ENCODE data around the gene BOLA3. TPM values are rescaled to one million over a fixed set of nuclear protein-coding genes. Genes with fewer than 3 reads are reported as not detected.

The BOLA3 gene
- total RNA-seq, 4 donors from 2014 or later = 17.7 to 72.6 (median 28.0) TPM

DNA sequence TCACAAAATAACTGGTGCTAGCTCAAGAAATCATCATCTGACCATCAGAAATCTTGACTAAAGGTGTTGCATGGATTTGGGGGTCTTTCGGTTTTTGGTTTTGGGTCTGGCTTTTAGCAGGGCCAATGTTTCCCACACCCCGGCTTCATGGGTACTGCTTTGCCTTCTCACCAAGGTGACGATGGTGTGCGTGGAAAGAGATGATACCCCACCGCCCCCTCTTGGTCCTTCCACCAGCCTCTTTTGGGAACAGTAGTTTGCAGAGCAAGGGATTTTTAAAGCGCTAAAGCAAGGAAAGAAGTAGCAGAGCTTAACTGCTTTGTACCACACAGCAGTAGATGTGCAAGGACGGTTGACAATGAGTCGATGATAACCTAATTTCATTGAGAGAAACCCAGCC is 42.3 kb downstream of the BOLA3 start:
- DNase-seq = no peak
- no peak overlapping the region for H3K27ac ChIP-seq
- TF ChIP-seq, protein P1, sequence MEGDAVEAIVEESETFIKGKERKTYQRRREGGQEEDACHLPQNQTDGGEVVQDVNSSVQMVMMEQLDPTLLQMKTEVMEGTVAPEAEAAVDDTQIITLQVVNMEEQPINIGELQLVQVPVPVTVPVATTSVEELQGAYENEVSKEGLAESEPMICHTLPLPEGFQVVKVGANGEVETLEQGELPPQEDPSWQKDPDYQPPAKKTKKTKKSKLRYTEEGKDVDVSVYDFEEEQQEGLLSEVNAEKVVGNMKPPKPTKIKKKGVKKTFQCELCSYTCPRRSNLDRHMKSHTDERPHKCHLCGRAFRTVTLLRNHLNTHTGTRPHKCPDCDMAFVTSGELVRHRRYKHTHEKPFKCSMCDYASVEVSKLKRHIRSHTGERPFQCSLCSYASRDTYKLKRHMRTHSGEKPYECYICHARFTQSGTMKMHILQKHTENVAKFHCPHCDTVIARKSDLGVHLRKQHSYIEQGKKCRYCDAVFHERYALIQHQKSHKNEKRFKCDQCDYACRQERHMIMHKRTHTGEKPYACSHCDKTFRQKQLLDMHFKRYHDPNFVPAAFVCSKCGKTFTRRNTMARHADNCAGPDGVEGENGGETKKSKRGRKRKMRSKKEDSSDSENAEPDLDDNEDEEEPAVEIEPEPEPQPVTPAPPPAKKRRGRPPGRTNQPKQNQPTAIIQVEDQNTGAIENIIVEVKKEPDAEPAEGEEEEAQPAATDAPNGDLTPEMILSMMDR (IDR thresholded peaks at IDR 0.05) = no peak
- TF ChIP-seq POLR2A (IDR thresholded peaks at IDR 0.05) = no peak
- H3K27me3 ChIP-seq = no peaks in the 10 kb centered on the region
- H3K4me3 ChIP-seq = no peak overlapping the region
- H3K9me3 ChIP-seq = no peaks in the 10 kb centered on the region
- H3K4me1 ChIP-seq = no peaks in the 10 kb centered on the region
- peaks cover 0 to 33% (median 0%) of the 10 kb centered on the region in 3 donors for H3K36me3 ChIP-seq

DNA sequence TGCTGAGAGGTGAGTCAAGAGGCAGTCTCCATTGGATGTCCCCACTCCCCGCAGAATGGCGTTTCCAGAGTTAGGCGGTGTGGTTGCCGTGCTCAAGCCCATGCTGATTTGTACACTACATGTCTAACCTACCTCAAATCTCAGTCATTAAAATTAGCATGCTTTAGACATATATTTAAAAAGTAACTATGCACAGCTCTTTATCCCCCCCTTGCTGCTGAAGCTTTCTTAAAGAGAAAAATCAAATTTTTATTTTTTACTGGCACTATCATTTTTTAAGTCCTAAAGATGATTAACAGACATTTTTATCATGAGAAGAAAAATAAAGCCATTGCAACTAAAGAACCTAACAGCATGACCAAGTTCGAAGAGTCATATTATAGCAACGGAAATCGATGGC is 42.9 kb downstream of the BOLA3 start:
- DNase-seq = no peak
- H3K9me3 ChIP-seq = no peaks in the 10 kb centered on the region
- H3K36me3 ChIP-seq = peaks cover 0 to 39% (median 0%) of the 10 kb centered on the region in 3 donors
- no peak overlapping the region for H3K27ac ChIP-seq
- no peaks in the 10 kb centered on the region for H3K27me3 ChIP-seq
- no peaks in the 10 kb centered on the region for H3K4me1 ChIP-seq
- no peak overlapping the region for H3K4me3 ChIP-seq
- TF ChIP-seq, protein P1 (IDR thresholded peaks at IDR 0.05) = peak in 4 of 6 experiments; percentile 12 to 23 (median 16)
- TF ChIP-seq POLR2A (IDR thresholded peaks at IDR 0.05) = no peak

DNA sequence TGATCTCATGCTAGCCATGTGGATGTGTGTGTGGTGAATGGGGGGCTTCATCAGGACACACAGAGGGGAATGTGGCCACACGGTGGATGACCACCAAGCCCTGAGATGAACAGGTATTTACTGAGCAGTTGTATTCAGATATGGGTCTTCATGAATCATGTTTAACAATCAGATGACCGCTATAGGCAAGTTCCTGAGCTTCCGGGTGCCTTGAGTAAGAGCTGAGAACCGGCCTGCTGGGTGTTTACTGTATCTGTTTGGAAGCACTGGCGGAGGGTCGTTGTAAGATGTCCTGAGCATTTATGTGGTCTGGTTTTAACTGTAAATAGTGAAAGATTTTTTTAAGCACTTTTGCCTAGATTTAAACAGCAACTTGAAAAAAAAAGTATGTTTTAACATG is 43.9 kb downstream of the BOLA3 start:
- no peak for DNase-seq
- H3K27ac ChIP-seq = no peak overlapping the region
- no peak for TF ChIP-seq POLR2A (IDR thresholded peaks at IDR 0.05)
- TF ChIP-seq, protein P1 (IDR thresholded peaks at IDR 0.05) = no peak
- no peaks in the 10 kb centered on the region for H3K4me1 ChIP-seq
- no peaks in the 10 kb centered on the region for H3K27me3 ChIP-seq
- no peak overlapping the region for H3K4me3 ChIP-seq
- H3K36me3 ChIP-seq = peaks cover 0 to 47% (median 0%) of the 10 kb centered on the region in 3 donors
- H3K9me3 ChIP-seq = no peaks in the 10 kb centered on the region

DNA sequence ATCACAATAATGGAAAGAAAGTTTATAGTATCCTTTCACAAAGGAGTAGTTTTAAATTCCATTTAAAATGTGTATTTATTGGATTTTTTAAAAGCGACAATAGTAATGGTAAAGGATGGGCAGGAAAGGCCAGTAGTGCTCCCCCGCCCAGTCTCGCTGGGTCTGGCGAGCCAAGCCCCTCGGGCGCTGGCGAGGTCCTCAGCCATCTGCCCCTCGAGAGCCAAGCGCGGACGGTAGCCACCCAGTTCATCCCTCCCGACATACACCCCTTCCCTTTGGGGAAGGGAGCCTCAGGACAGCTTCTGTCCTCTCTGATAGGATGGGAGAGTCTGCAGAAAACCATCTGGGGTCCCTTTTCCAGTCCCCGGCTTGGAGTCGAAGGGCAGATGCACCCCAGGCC is 45.2 kb downstream of the BOLA3 start:
- Histone ChIP-seq H3K9me3 (no peaks in the 10 kb centered on the region), H3K4me3 (no peak overlapping the region), H3K4me1 (no peaks in the 10 kb centered on the region), H3K27ac (no peak overlapping the region), H3K36me3 (peaks cover 0 to 47% (median 0%) of the 10 kb centered on the region in 3 donors), H3K27me3 (no peaks in the 10 kb centered on the region)
- DNase-seq = no peak
- TF ChIP-seq, protein P1 (IDR thresholded peaks at IDR 0.05) = no peak
- TF ChIP-seq POLR2A (IDR thresholded peaks at IDR 0.05) = no peak

DNA sequence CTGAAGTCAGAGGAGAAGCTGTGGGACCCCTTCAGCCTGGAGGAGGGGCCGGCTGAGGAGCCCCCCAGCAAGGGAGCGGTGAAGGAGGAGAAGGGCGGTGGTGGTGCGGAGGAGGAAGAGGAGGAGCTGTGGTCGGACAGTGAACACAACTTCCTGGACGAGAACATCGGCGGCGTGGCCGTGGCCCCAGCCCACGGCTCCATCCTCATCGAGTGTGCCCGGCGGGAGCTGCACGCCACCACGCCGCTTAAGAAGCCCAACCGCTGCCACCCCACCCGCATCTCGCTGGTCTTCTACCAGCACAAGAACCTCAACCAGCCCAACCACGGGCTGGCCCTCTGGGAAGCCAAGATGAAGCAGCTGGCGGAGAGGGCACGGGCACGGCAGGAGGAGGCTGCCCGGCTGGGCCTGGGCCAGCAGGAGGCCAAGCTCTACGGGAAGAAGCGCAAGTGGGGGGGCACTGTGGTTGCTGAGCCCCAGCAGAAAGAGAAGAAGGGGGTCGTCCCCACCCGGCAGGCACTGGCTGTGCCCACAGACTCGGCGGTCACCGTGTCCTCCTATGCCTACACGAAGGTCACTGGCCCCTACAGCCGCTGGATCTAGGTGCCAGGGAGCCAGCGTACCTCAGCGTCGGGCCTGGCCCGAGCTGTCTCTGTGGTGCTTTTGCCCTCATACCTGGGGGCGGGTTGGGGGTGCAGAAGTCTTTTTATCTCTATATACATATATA is 46.0 kb downstream of the BOLA3 start:
- peaks cover 0 to 47% (median 0%) of the 10 kb centered on the region in 3 donors for H3K36me3 ChIP-seq
- TF ChIP-seq POLR2A (IDR thresholded peaks at IDR 0.05) = no peak
- TF ChIP-seq, protein P1 (IDR thresholded peaks at IDR 0.05) = no peak
- no peak overlapping the region for H3K4me3 ChIP-seq
- no peak for DNase-seq
- H3K9me3 ChIP-seq = no peaks in the 10 kb centered on the region
- H3K27ac ChIP-seq = no peak overlapping the region
- no peaks in the 10 kb centered on the region for H3K27me3 ChIP-seq
- no peaks in the 10 kb centered on the region for H3K4me1 ChIP-seq
